Uterus (tissue), 4 donors: Measurements from ENCODE around the gene UBAC1. TPM values are rescaled to one million over a fixed set of nuclear protein-coding genes. Genes with fewer than 3 reads are reported as not detected.

Source experiments
- DNase-seq, 2 donors: peaks; one replicate each; pipeline ENCODE4 v3.0.0-alpha.2; 2019 to 2020
- H3K27ac ChIP-seq, 2 donors: fragments of 200-600 bp; sonication (generic); 1 replicate in 1 of 2; 2 replicates in 1 of 2; pipeline ENCODE4 v1.5.1; 2016 to 2018
- H3K27me3 ChIP-seq, 2 donors: fragments of 200-600 bp; sonication (generic); one replicate each; pipeline ENCODE4 v1.5.1; 2018 to 2019; ENCODE audit warnings: control low read depth in 1 of 2
- H3K36me3 ChIP-seq, 2 donors: fragments of 200-600 bp; sonication (generic); one replicate each; pipeline ENCODE4 v1.5.1; 2019; ENCODE audit warnings: control low read depth in 1 of 2
- H3K4me1 ChIP-seq, 2 donors: fragments of 200-600 bp; sonication (generic); one replicate each; pipeline ENCODE4 v1.5.1; 2018 to 2019; ENCODE audit warnings: control low read depth in 1 of 2
- H3K4me3 ChIP-seq, 2 donors: fragments of 200-600 bp; sonication (generic); 1 replicate in 1 of 2; 2 replicates in 1 of 2; pipeline ENCODE4 v1.5.1; 2018 to 2019; ENCODE audit warnings: mild to moderate bottlenecking in 1 of 2
- H3K9me3 ChIP-seq, 2 donors: fragments of 200-600 bp; sonication (generic); one replicate each; pipeline ENCODE4 v1.5.1; 2019; ENCODE audit warnings: control low read depth in 1 of 2
- POLR2A ChIP-seq, 2 donors: fragments of 450-650 bp; IDR thresholded peaks; one replicate each; pipeline ENCODE4 v1.6.1; 2016; ENCODE audit warnings: antibody characterized with exemption in 2 of 2, mild to moderate bottlenecking in 1 of 2, moderate library complexity in 1 of 2
- intact Hi-C: fragments of 100-400 bp; cut with DNase I; formaldehyde crosslinking; loops from one replicate; pipeline ENCODE4 v1.15.1; 2023; ENCODE audit warnings: low total_unique reads
- total RNA-seq, 4 donors: library from RNA; depleted of rRNA in 3 of 4; stranded (reverse); fragments of >200 nt in 3 of 4; gene quantifications; one replicate each; pipeline versions ENCODE4 v1.1.0 to v1.2.4, GENCODE V29; 2014 to 2023
- TF ChIP-seq, protein P1 (sequence below), 4 experiments: fragments of 200-600 bp in 2 of 4; fragments of 450-650 bp in 2 of 4; sonication (generic) in 2 of 4; IDR thresholded peaks; one replicate each; pipeline ENCODE4 v1.5.1; 2016 to 2019; ENCODE audit warnings: antibody characterized with exemption in 4 of 4, mild to moderate bottlenecking in 2 of 4, moderate library complexity in 1 of 4
- donor health status: DM: yes; HTN: yes; CAD: no.

UBAC1 gene
- total RNA-seq, 4 donors from 2014 or later: 25.1 to 46.1 (median 35.8) TPM

DNA sequence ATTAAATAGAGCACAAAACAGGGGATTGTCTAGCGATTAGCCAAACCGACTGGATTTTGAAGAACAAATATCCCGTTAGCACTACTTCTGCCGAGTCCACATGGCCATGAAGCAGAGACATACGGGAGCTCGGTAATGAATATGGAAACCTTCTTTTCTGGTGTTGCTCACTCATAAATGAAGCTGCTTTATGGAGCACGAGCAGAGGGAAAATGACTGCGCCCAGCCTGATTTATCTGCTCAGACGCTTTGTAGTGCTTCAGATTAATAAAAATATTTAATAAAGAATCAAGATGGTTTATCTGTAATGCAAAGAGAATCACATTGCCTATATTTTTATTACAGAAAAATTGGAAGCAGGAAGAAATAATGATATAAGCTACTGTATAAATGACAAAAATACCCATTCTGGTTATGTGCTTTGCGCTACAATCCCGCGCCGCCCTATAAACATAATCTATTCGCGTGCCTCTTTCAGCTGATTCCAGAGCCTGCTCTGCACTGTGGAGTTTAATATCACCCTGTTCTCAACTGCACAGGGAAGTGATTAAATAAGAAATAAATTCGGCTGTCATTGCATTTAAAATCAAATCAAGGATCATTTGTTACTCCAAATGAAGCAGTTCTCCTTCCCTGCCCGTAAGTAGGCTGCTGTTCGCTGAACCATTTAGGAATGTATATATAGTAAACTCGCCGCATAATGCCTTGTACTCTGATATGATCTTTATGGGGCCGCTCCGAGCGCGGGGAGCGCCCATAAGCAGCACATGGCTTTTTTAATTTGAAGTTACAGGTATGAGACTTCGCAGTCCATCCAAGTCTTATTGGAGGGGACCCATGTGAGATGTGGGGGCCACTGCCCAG lies 22.3 kb upstream of the UBAC1 start:
- no peak for TF ChIP-seq POLR2A (IDR thresholded peaks at IDR 0.05)
- TF ChIP-seq, protein P1, sequence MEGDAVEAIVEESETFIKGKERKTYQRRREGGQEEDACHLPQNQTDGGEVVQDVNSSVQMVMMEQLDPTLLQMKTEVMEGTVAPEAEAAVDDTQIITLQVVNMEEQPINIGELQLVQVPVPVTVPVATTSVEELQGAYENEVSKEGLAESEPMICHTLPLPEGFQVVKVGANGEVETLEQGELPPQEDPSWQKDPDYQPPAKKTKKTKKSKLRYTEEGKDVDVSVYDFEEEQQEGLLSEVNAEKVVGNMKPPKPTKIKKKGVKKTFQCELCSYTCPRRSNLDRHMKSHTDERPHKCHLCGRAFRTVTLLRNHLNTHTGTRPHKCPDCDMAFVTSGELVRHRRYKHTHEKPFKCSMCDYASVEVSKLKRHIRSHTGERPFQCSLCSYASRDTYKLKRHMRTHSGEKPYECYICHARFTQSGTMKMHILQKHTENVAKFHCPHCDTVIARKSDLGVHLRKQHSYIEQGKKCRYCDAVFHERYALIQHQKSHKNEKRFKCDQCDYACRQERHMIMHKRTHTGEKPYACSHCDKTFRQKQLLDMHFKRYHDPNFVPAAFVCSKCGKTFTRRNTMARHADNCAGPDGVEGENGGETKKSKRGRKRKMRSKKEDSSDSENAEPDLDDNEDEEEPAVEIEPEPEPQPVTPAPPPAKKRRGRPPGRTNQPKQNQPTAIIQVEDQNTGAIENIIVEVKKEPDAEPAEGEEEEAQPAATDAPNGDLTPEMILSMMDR (IDR thresholded peaks at IDR 0.05): no peak
- DNase-seq: no peak
- no peaks in the 10 kb centered on the region for H3K36me3 ChIP-seq
- H3K4me3 ChIP-seq: no peak overlapping the region
- H3K27ac ChIP-seq: no peak overlapping the region
- intact Hi-C loops: no loop called here
- H3K27me3 ChIP-seq: no peaks in the 10 kb centered on the region
- no peaks in the 10 kb centered on the region for H3K4me1 ChIP-seq
- no peaks in the 10 kb centered on the region for H3K9me3 ChIP-seq

DNA sequence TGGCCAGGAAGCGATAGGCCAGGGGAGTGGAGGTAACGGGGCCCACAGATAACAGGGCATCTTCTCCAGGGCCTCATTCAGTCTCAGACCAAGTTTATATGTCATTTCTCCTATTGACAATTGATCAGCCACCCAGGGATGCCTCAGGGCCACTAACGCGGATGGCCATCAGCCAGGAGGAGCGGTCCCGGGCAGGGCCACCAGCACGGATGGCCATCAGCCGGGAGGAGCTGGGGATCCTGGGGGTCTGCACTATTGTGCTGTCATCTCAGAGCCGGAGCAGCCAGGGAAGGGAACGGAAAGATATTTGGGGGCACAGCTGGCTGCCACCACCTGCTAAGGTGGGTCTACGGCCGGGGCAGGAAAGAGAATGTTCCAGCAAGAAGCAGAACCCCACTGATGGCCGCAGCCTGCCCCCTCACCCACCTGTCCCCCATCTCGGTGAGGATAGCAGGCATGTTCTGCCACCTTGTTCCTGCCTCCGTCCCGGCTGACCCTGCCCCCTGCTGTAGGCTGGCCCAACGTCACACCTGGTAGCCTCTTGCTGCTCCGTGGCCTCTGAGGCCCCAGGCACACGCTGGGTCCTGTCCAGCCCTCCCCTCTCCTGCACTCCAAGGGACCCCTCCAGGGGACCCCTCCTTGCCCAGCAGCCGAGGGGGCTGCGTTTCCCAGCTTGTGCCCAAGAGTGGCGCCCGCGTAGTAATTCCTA lies 21.5 kb upstream of the UBAC1 start:
- no peaks in the 10 kb centered on the region for H3K9me3 ChIP-seq
- no peaks in the 10 kb centered on the region for H3K27me3 ChIP-seq
- no peaks in the 10 kb centered on the region for H3K36me3 ChIP-seq
- H3K27ac ChIP-seq: no peak overlapping the region
- no peak for DNase-seq
- H3K4me1 ChIP-seq: no peaks in the 10 kb centered on the region
- no peak for TF ChIP-seq POLR2A (IDR thresholded peaks at IDR 0.05)
- TF ChIP-seq, protein P1 (IDR thresholded peaks at IDR 0.05): no peak
- intact Hi-C loops: no loop called here
- no peak overlapping the region for H3K4me3 ChIP-seq

DNA sequence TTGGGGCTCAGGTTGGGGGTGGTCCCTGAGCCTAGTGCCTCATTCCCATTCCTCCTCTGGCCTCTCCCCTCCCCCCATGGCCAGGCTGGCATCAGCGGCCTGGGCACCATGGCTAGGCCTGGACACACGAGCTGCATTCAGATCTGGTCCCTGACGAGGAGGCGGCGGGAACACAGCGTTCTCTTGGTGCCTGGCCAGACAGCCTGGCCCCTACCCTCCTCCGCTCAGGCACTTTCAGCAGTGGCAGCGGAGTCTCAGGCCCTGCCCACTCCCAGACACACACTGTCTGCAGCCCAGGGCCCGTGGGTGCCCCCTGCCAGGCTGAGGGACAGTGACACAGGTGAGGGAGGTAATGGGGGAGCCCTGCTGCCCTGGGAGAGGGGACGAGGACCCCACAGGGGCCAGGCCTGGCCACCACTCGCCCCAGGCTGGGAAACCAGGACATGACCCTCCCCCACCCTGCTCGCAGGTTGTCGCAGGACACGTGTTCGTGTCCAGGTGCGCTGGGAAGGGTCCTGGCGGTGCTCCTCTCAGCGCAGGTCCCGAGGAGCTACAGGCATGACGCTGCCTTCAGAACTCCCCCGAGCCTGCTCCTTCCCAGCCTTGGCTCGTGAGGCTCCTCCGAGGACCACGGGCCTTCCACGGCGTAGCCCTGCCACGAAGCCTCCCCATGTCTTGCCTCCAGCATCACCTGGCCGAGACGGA lies 19.9 kb upstream of the UBAC1 start:
- DNase-seq: no peak
- intact Hi-C loops: no loop called here
- Histone ChIP-seq H3K27ac (no peak overlapping the region), H3K4me3 (no peak overlapping the region), H3K36me3 (no peaks in the 10 kb centered on the region), H3K4me1 (no peaks in the 10 kb centered on the region), H3K27me3 (no peaks in the 10 kb centered on the region), H3K9me3 (no peaks in the 10 kb centered on the region)
- TF ChIP-seq POLR2A (IDR thresholded peaks at IDR 0.05): no peak
- TF ChIP-seq, protein P1 (IDR thresholded peaks at IDR 0.05): no peak

DNA sequence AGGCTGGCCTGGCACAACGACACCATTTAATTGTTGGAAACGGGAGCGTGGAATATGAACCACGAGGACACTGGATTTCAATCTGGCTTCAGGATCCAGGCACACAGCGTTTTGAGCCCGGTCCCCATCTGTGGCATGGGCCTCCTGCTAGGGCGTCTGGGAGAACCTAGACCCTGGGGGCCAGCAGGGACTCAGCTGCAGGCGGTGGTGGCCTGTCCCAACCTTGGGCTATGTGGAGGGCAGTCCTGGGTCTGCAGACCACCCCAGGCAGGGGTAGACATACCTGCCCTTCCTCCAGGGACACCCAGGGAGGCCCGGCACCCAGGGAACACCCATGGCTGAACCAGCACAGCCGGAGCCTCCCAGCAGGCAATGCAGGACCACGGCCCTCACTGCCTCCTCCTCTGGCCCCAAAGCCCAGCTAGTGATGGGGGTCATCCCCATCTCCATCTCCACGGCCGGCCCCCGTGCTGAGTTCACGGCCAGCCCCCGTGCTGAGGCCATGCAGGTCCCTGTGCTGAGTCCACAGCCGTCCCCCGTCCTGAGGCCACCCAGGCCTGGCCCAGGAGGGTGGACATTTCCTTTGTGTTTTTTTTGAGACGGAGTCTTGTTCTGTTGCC lies 18.5 kb upstream of the UBAC1 start:
- no peaks in the 10 kb centered on the region for H3K27me3 ChIP-seq
- TF ChIP-seq, protein P1 (IDR thresholded peaks at IDR 0.05): no peak
- TF ChIP-seq POLR2A (IDR thresholded peaks at IDR 0.05): no peak
- H3K9me3 ChIP-seq: no peaks in the 10 kb centered on the region
- H3K27ac ChIP-seq: no peak overlapping the region
- no peak overlapping the region for H3K4me3 ChIP-seq
- intact Hi-C loops: no loop called here
- no peaks in the 10 kb centered on the region for H3K4me1 ChIP-seq
- DNase-seq: no peak
- H3K36me3 ChIP-seq: no peaks in the 10 kb centered on the region
